Thyroid gland (tissue), 4 donors: ENCODE data around the gene ARL13B. TPM values are rescaled to one million over a fixed set of nuclear protein-coding genes. Genes with fewer than 3 reads are reported as not detected.
"Not testable (repeated sequence)": the region's sequence is repeated elsewhere in the genome, so short reads cannot be mapped to it uniquely, and the experiment has no call there.

Experiments used
- DNase-seq, 2 donors: peaks; one replicate each; pipeline ENCODE4 v3.0.0-alpha.2; 2019
- H3K27ac ChIP-seq, 3 donors: fragments of 200-600 bp; sonication (generic); 1 replicate in 2 of 3; 2 replicates in 1 of 3; pipeline ENCODE4 v1.5.1; 2016 to 2019; ENCODE audit warnings: mild to moderate bottlenecking in 1 of 3, moderate library complexity in 1 of 3
- H3K27me3 ChIP-seq: fragments of 200-600 bp; sonication (generic); one replicate; pipeline ENCODE4 v1.5.1; 2019
- H3K36me3 ChIP-seq, 2 donors: fragments of 200-600 bp; sonication (generic); one replicate each; pipeline ENCODE4 v1.5.1; 2016 to 2019
- H3K4me1 ChIP-seq, 2 donors: fragments of 200-600 bp; sonication (generic); one replicate each; pipeline ENCODE4 v1.5.1; 2017 to 2019
- H3K4me3 ChIP-seq, 3 donors: fragments of 200-600 bp; sonication (generic); replicated peaks in 1 of 3; 1 replicate in 2 of 3; 2 replicates in 1 of 3; pipeline ENCODE4 v1.5.1; 2016; ENCODE audit warnings: mild to moderate bottlenecking in 1 of 3
- H3K9me3 ChIP-seq: fragments of 200-600 bp; sonication (generic); one replicate; pipeline ENCODE4 v1.5.1; 2017
- POLR2A ChIP-seq, 2 donors: fragments of 450-650 bp; IDR thresholded peaks; one replicate each; pipeline ENCODE4 v1.6.1; 2017; ENCODE audit warnings: antibody characterized with exemption in 2 of 2, mild to moderate bottlenecking in 2 of 2, moderate library complexity in 1 of 2
- WGBS, 2 donors: methylation state at CpG; one replicate each; pipeline ENCODE4 v1.1.5; 2017; 5-methylcytosine and 5-hydroxymethylcytosine counted together
- intact Hi-C: fragments of 100-400 bp; cut with DNase I; formaldehyde crosslinking; loops from one replicate; pipeline ENCODE4 v1.15.1; 2023
- total RNA-seq, 4 donors: library from RNA; depleted of rRNA; stranded (reverse); fragments of >200 nt; gene quantifications; one replicate each; pipeline ENCODE4 v1.2.3, GENCODE V29; 2016
- TF ChIP-seq, protein P1 (sequence below), 6 experiments: fragments of 200-600 bp in 3 of 6; fragments of 450-650 bp in 3 of 6; sonication (generic) in 3 of 6; IDR thresholded peaks; one replicate each; pipeline ENCODE4 v1.5.1; 2016 to 2019; ENCODE audit warnings: antibody characterized with exemption in 6 of 6, mild to moderate bottlenecking in 2 of 6, inconsistent platforms in 1 of 6, moderate library complexity in 1 of 6

The ARL13B gene
- total RNA-seq, 4 donors from 2014 or later, result 14.6 to 27.3 (median 16.0) TPM

GRCh38 chr3:94024385-94024784 is 44.4 kb downstream of the ARL13B start:
- peak overlapping the region in 2 of 3 donors; percentile 41 to 54 for H3K27ac ChIP-seq
- no peaks in the 10 kb centered on the region for H3K4me1 ChIP-seq
- no peaks in the 10 kb centered on the region for H3K36me3 ChIP-seq
- intact Hi-C loops, result no loop called here
- peak in 1 of 2 donors; percentile 9 for DNase-seq
- no peak for TF ChIP-seq POLR2A (IDR thresholded peaks at IDR 0.05)
- TF ChIP-seq, protein P1, sequence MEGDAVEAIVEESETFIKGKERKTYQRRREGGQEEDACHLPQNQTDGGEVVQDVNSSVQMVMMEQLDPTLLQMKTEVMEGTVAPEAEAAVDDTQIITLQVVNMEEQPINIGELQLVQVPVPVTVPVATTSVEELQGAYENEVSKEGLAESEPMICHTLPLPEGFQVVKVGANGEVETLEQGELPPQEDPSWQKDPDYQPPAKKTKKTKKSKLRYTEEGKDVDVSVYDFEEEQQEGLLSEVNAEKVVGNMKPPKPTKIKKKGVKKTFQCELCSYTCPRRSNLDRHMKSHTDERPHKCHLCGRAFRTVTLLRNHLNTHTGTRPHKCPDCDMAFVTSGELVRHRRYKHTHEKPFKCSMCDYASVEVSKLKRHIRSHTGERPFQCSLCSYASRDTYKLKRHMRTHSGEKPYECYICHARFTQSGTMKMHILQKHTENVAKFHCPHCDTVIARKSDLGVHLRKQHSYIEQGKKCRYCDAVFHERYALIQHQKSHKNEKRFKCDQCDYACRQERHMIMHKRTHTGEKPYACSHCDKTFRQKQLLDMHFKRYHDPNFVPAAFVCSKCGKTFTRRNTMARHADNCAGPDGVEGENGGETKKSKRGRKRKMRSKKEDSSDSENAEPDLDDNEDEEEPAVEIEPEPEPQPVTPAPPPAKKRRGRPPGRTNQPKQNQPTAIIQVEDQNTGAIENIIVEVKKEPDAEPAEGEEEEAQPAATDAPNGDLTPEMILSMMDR (IDR thresholded peaks at IDR 0.05), result no peak
- H3K4me3 ChIP-seq, result no peak overlapping the region
- no peaks in the 10 kb centered on the region for H3K9me3 ChIP-seq
- H3K27me3 ChIP-seq, result no peaks in the 10 kb centered on the region
- 78 to 82% methylated on average over 3 of the region's 3 CpGs for WGBS, 2 donors

GRCh38 chr3:94026623-94027022 is 46.7 kb downstream of the ARL13B start:
- H3K36me3 ChIP-seq, result no peaks in the 10 kb centered on the region
- H3K4me1 ChIP-seq, result no peaks in the 10 kb centered on the region
- no peaks in the 10 kb centered on the region for H3K9me3 ChIP-seq
- H3K27ac ChIP-seq, result no peak overlapping the region
- WGBS, 2 donors, result 86 to 90% methylated on average over 2 of the region's 2 CpGs
- no peak overlapping the region for H3K4me3 ChIP-seq
- DNase-seq, result no peak
- TF ChIP-seq, protein P1 (IDR thresholded peaks at IDR 0.05), result no peak
- TF ChIP-seq POLR2A (IDR thresholded peaks at IDR 0.05), result no peak
- H3K27me3 ChIP-seq, result no peaks in the 10 kb centered on the region
- intact Hi-C loops, result no loop called here

- Histone ChIP-seq H3K27me3 (no peaks in the 10 kb centered on the region), H3K9me3 (no peaks in the 10 kb centered on the region), H3K36me3 (no peaks in the 10 kb centered on the region), H3K4me1 (no peaks in the 10 kb centered on the region), H3K27ac (no peak within 1 kb of the TSS), H3K4me3 (no peak within 1 kb of the TSS)
- TF ChIP-seq POLR2A (IDR thresholded peaks at IDR 0.05), result no peak
- TF ChIP-seq, protein P1 (IDR thresholded peaks at IDR 0.05), result no peak
- intact Hi-C loops, result no loop called here
- DNase-seq, result no peak
- WGBS, 2 donors, result 79 to 81% methylated on average over 8 of the region's 8 CpGs
Observed at GRCh38 chr3:94028093-94028837, 48.3 kb downstream of the ARL13B start, which contains the start of gene STX19. Gene STX19, minus strand, starts transcription at chr3:94028597. Its CDS starts 13,328 bp downstream, at chr3:94015269.

DNA sequence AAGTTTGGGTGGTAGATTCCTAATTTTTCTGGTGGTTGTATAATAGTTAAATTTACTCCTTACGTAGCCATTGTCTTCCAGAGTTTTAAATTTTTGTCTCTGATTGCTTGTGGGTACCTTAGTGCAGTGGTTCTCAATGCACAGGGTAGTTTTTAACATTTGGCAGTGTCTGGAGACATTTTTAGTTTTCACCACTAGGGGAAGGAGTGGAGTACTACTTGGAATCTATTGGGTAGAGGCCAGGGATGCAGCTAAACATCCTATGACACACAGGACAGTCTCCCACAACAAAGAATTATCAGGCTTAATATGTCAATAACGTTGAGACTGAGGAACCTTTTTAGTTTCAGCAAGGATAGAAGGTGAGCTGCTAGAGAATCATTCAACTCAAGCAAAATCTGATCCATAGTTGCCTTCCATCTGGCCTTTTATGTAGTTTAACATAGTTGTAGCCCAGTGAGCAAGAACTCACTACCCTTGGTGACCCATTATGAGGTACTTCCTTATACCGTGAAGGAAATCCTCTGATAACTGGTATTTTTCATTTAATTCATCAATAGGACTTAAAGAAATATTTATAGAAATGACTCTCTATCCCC is 57.1 kb downstream of the ARL13B start:
- 76 to 80% methylated on average over 3 of the region's 3 CpGs for WGBS, 2 donors
- H3K36me3 ChIP-seq, result no peaks in the 10 kb centered on the region
- no peaks in the 10 kb centered on the region for H3K4me1 ChIP-seq
- no peaks in the 10 kb centered on the region for H3K27me3 ChIP-seq
- DNase-seq, result no peak
- no peak overlapping the region for H3K27ac ChIP-seq
- no peak for TF ChIP-seq POLR2A (IDR thresholded peaks at IDR 0.05)
- TF ChIP-seq, protein P1 (IDR thresholded peaks at IDR 0.05), result peak in 4 of 6 experiments; percentile 4 to 43 (median 28)
- intact Hi-C loops, result no loop called here
- no peak overlapping the region for H3K4me3 ChIP-seq
- no peaks in the 10 kb centered on the region for H3K9me3 ChIP-seq

GRCh38 chr3:94043285-94043684 is 63.3 kb downstream of the ARL13B start:
- intact Hi-C loops, result no loop called here
- no peak overlapping the region for H3K4me3 ChIP-seq
- H3K9me3 ChIP-seq, result no peaks in the 10 kb centered on the region
- H3K27me3 ChIP-seq, result no peaks in the 10 kb centered on the region
- H3K27ac ChIP-seq, result no peak overlapping the region
- DNase-seq, result no peak
- peaks cover 9% of the 10 kb centered on the region in 2 donors for H3K36me3 ChIP-seq
- 96 to 97% methylated on average over 1 of the region's 1 CpG for WGBS, 2 donors
- TF ChIP-seq POLR2A (IDR thresholded peaks at IDR 0.05), result no peak
- TF ChIP-seq, protein P1 (IDR thresholded peaks at IDR 0.05), result no peak
- H3K4me1 ChIP-seq, result no peaks in the 10 kb centered on the region

GRCh38 chr3:94044100-94044936 is 64.4 kb downstream of the ARL13B start:
- H3K9me3 ChIP-seq, H3K4me1 ChIP-seq, H3K36me3 ChIP-seq, H3K4me3 ChIP-seq, DNase-seq, intact Hi-C loops, H3K27me3 ChIP-seq, H3K27ac ChIP-seq: not testable (repeated sequence)
- 97 to 98% methylated on average over 22 to 45 of the region's 61 CpGs for WGBS, 2 donors
